GM18873 (cell line): ENCODE measurements around the gene SLC9A4.

ENCODE experiments used
- ATAC-seq: cut with Tn5 transposase; IDR thresholded peaks from one replicate; pipeline ENCODE4 v1.9.1; 2021; ENCODE audit warnings: mild to moderate bottlenecking, moderate library complexity, moderate number of reproducible peaks; ENCODE audit not compliant: unreplicated experiment, low FRiP score

Gene SLC9A4

GRCh38 chr2:102453501-102453900, 19.5 kb upstream of the SLC9A4 start:
- ATAC-seq = no peak

GRCh38 chr2:102455061-102455670, 17.9 kb upstream of the SLC9A4 start:
- ATAC-seq = no peak

GRCh38 chr2:102460467-102460866, 12.6 kb upstream of the SLC9A4 start:
- ATAC-seq = no peak

GRCh38 chr2:102461188-102461587, 11.8 kb upstream of the SLC9A4 start:
- ATAC-seq = no peak

DNA sequence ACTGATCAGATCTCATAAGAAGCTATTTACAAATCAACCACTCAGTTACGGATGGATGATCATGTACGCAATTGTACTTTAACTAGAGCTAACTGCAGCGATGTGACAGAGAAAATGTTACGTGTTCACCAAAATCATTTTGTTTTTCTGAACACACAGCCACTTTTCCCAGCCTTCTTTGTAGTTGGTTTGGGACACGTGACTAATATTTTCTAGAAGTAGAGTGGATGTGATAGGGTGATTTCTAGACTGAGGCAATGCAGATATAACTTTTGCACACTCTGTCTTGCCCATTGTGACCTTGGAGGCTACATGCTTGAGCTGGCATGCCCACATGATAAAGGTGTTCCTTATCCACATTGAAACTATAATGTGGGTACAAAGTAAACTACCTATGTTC, 9.9 kb upstream of the SLC9A4 start:
- ATAC-seq = no peak

GRCh38 chr2:102470168-102470567, 2.9 kb upstream of the SLC9A4 start:
- ATAC-seq = no peak

- no peak for ATAC-seq
Measured at GRCh38 chr2:102473631-102474030, 605 bp downstream of the SLC9A4 start.

DNA sequence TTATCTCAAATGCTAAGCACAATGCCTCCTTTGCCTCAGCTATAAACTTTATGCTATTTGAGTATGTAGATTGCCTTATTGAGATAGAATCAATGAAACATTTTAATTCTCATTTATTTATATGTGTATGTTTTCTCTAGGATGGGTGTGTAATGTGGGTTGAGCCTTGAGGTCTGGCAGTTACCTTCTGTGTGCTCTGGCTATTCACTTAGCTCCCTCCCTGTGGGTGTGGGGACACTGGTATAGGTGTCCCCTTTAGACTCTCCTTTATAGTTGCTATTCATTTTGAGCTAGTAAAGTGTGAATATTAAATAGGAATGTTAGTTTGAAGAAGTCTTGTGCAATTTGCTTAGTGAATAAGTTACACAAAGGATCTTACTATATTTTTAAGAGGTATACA, 1.8 kb downstream of the SLC9A4 start:
- no peak for ATAC-seq

DNA sequence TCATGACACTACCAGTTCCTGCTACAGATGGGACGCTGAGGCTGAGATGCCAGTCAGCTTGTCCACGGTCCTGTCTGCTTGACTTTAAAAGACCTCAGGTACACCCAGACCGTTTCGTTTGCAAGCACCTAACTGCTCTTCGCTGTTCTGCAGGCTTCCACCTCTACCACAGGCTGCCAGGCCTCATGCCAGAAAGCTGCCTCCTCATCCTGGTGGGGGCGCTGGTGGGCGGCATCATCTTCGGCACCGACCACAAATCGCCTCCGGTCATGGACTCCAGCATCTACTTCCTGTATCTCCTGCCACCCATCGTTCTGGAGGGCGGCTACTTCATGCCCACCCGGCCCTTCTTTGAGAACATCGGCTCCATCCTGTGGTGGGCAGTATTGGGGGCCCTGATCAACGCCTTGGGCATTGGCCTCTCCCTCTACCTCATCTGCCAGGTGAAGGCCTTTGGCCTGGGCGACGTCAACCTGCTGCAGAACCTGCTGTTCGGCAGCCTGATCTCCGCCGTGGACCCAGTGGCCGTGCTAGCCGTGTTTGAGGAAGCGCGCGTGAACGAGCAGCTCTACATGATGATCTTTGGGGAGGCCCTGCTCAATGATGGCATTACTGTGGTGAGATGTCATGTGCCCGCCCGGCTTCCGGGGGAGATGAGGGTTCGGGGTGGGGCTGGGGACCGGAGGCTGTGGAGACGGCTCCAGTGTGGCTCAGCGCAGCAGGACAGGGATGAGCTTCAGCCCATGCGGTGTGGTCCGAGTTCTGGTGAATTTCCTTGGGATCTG, 5.9 kb downstream of the SLC9A4 start:
- ATAC-seq = no peak

- no peak for ATAC-seq
Measured at GRCh38 chr2:102480285-102481195, 7.5 kb downstream of the SLC9A4 start.

DNA sequence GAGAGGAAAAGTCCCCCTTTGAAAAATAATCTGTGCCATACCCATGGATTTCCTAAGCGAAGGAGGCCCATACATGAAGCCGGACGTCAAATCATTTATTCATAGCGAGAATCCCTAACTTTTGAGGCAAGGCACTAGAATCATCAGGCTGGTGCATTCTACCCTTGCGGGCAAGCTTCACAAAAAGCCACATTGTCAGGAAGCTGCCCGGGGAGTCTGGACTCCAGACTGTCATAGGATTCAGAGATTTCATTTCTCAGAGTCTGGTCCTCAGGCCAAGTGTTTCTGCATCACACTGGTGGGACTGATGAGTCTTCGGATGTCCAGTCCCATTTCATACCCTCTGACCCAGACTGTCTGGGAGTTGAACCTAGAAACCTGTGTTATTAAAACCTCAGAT, 8.9 kb downstream of the SLC9A4 start:
- ATAC-seq = no peak

- ATAC-seq = no peak
Measured at GRCh38 chr2:102483086-102483485, 10.1 kb downstream of the SLC9A4 start.

DNA sequence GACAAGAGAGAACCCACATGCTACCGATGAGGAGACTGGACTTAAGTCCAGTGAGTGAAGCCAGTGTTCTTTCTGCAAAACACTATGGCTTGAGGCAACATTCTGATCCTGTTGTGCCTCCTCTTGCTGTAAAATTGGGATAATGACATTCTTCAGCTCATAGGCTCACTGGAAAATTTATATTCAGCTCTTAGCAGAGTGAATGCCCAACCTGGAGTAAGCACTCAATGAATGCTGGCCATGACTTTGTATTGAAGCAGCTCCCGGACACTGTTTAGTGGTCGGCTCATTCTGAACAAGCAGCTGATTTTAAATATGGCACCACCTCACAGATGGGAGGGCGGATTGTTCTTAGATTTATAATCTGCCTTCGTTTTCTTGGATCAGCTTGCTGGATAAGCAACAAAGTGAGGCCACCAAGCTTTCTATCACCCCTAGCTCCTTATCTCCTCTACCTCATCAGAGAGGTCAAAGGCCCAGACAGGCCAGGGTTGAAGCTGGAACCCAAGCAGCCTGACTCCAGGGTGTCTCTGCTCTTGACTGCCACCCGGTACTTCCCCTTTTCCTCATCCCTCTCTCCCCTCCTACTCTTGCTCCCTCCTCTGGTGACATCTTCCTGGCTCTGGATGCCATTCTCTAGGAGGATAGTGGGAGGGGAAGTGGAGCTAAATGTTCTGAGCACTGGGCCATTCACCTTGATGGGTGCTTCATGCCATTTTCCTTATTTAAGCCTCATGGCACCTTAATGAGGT, 11.5 kb downstream of the SLC9A4 start:
- no peak for ATAC-seq

- ATAC-seq = no peak
Measured at GRCh38 chr2:102485147-102485785, 12.2 kb downstream of the SLC9A4 start.

- ATAC-seq = no peak
Measured at GRCh38 chr2:102486941-102487702, 14.1 kb downstream of the SLC9A4 start.

- ATAC-seq = no peak
Measured at GRCh38 chr2:102487761-102488462, 14.9 kb downstream of the SLC9A4 start.

DNA sequence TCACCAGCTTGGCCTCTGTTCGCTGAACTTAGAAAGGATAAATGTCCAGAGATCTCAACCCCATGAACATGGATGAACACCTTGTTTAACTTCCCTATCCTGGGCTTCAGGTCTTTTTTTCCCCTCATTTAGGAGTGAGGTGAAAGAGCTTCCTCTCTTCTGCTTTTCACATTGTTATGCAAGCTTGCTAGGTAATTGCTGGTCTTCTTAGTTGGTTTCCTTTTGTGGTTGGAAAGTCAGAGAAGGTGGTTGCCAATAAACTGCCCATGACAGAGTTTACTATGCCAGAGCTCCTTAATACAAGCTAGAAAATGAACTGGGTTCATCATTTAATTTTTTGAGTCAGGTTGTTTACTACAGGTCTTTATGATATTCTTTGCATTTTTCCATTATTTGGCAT, 16.6 kb downstream of the SLC9A4 start:
- no peak for ATAC-seq

- ATAC-seq = no peak
Measured at GRCh38 chr2:102492006-102492405, 19.0 kb downstream of the SLC9A4 start.

- no peak for ATAC-seq
Measured at GRCh38 chr2:102494570-102494969, 21.5 kb downstream of the SLC9A4 start.
